IMR-90 (cell line): ENCODE data around the gene ACTA1. TPM values are rescaled to one million over a fixed set of nuclear protein-coding genes. Genes with fewer than 3 reads are reported as not detected.

Experiments
- ATAC-seq: fragments of 200-7000 bp; cut with Tn5 transposase; 2 replicates; pipeline ENCODE4 v1.9.1; 2020; ENCODE audit warnings: low read depth, mild to moderate bottlenecking, moderate library complexity
- BruUV-seq: library from RNA; stranded (reverse); fragments of 400-500 nt; replicated peaks from 2 replicates; lab custom pipeline; 2021; lab: Mats Ljungman, UMichigan
- CTCF ChIA-PET: fragments of 300-600 bp; formaldehyde crosslinking; extraction: SDS; loops from one replicate; lab custom pipeline; 2021; ENCODE audit warnings: antibody characterized with exemption; lab: Yijun Ruan, JAX
- POLR2A ChIA-PET: fragments of 300-600 bp; sonication (Branson Sonifier 250); formaldehyde crosslinking; loops from one replicate; lab custom pipeline; 2022; ENCODE audit warnings: antibody characterized with exemption; ENCODE audit not compliant: unreplicated experiment; lab: Charles Lee
- DNase-seq: peaks from one replicate; pipeline ENCODE4 v3.0.0; 2013
- H2AFZ ChIP-seq: replicated peaks from 2 replicates; pipeline ENCODE3; 2013; ENCODE audit warnings: low read length, mild to moderate bottlenecking; ENCODE audit not compliant: poor library complexity
- H2AK5ac ChIP-seq: 2 replicates; pipeline ENCODE4 v1.6.1; 2013; ENCODE audit warnings: low read depth, low read length, inconsistent platforms
- H2AK9ac ChIP-seq: replicated peaks from 2 replicates; pipeline ENCODE3; 2013; ENCODE audit warnings: mild to moderate bottlenecking, low read depth, low read length, moderate library complexity; ENCODE audit not compliant: poor library complexity
- H2BK120ac ChIP-seq: 2 replicates; pipeline ENCODE4 v1.6.1; 2013; ENCODE audit warnings: low read depth, low read length, inconsistent platforms
- H2BK15ac ChIP-seq: 3 replicates; pipeline ENCODE4 v1.6.1; 2013; ENCODE audit warnings: low read depth, low read length, inconsistent platforms
- H2BK20ac ChIP-seq: 2 replicates; pipeline ENCODE4 v1.6.1; 2013; ENCODE audit warnings: low read depth, mild to moderate bottlenecking, inconsistent platforms, low read length, moderate library complexity
- H2BK5ac ChIP-seq: 2 replicates; pipeline ENCODE4 v1.6.1; 2013; ENCODE audit warnings: mild to moderate bottlenecking, low read depth, low read length, inconsistent platforms; ENCODE audit not compliant: poor library complexity, severe bottlenecking
- H3K14ac ChIP-seq: replicated peaks from 2 replicates; pipeline ENCODE4 v1.6.1; 2013; ENCODE audit warnings: low read depth, low read length, inconsistent platforms
- H3K18ac ChIP-seq: 2 replicates; pipeline ENCODE4 v1.6.1; 2013; ENCODE audit warnings: low read depth, low read length, control low read depth
- H3K23ac ChIP-seq: 2 replicates; pipeline ENCODE4 v1.6.1; 2013; ENCODE audit warnings: low read depth, low read length, inconsistent platforms
- H3K27ac ChIP-seq: 2 replicates; pipeline ENCODE4 v1.5.1; 2013; ENCODE audit warnings: mild to moderate bottlenecking, control low read depth, low read length; ENCODE audit not compliant: insufficient read depth
- H3K27me3 ChIP-seq: 2 replicates; pipeline ENCODE4 v1.6.1; 2013; ENCODE audit warnings: low read length; ENCODE audit not compliant: control insufficient read depth, insufficient read depth
- H3K36me3 ChIP-seq: 2 replicates; pipeline ENCODE4 v1.6.1; 2013; ENCODE audit warnings: low read length, mixed read lengths; ENCODE audit not compliant: control insufficient read depth, insufficient read depth
- H3K4ac ChIP-seq: 2 replicates; pipeline ENCODE4 v1.6.1; 2013; ENCODE audit warnings: low read depth, low read length, inconsistent platforms
- H3K4me1 ChIP-seq: 2 replicates; pipeline ENCODE4 v1.6.1; 2013; ENCODE audit warnings: low read length, mixed read lengths; ENCODE audit not compliant: control insufficient read depth, insufficient read depth
- H3K4me2 ChIP-seq: 2 replicates; pipeline ENCODE4 v1.6.1; 2013; ENCODE audit warnings: low read depth, mild to moderate bottlenecking, control low read depth, low read length, moderate library complexity
- H3K4me3 ChIP-seq: 2 replicates; pipeline ENCODE4 v1.5.1; 2013; ENCODE audit warnings: low read depth, mild to moderate bottlenecking, control low read depth, low read length, moderate library complexity; ENCODE audit not compliant: insufficient read depth
- H3K56ac ChIP-seq: 2 replicates; pipeline ENCODE4 v1.6.1; 2013; ENCODE audit warnings: low read length, inconsistent platforms; ENCODE audit not compliant: insufficient read depth; ENCODE audit errors: extremely low read depth
- H3K79me1 ChIP-seq, 2 experiments: 2 replicates each; pipeline ENCODE4 v1.6.1; 2013; ENCODE audit warnings: low read length in 2 of 2, inconsistent platforms in 1 of 2, low read depth in 1 of 2
- H3K9ac ChIP-seq: 2 replicates; pipeline ENCODE4 v1.6.1; 2013; ENCODE audit warnings: low read depth, low read length, control low read depth
- H3K9me1 ChIP-seq: 2 replicates; pipeline ENCODE4 v1.6.1; 2013; ENCODE audit warnings: low read length, inconsistent platforms; ENCODE audit not compliant: insufficient read depth
- H3K9me3 ChIP-seq: 2 replicates; pipeline ENCODE4 v1.6.1; 2013; ENCODE audit warnings: low read length; ENCODE audit not compliant: control insufficient read depth, insufficient read depth
- H4K20me1 ChIP-seq: 2 replicates; pipeline ENCODE4 v1.6.1; 2013; ENCODE audit warnings: low read length, inconsistent platforms; ENCODE audit not compliant: insufficient read depth
- H4K5ac ChIP-seq: 2 replicates; pipeline ENCODE4 v1.6.1; 2013; ENCODE audit warnings: mild to moderate bottlenecking, low read depth, low read length, control low read depth
- H4K8ac ChIP-seq, 2 experiments: 2 replicates each; pipeline ENCODE4 v1.6.1; 2013; ENCODE audit warnings: low read depth in 2 of 2, low read length in 2 of 2, control low read depth in 1 of 2, inconsistent platforms in 1 of 2
- H4K91ac ChIP-seq: 2 replicates; pipeline ENCODE4 v1.6.1; 2013; ENCODE audit warnings: low read depth, low read length, inconsistent platforms; ENCODE audit not compliant: insufficient read depth
- BHLHE40 ChIP-seq: fragments of 150-350 bp; IDR thresholded peaks from 2 replicates; pipeline ENCODE4 v1.6.1; 2016; ENCODE audit warnings: mild to moderate bottlenecking, low read depth, low read length
- CHD1 ChIP-seq: IDR thresholded peaks from 2 replicates; pipeline ENCODE4 v1.6.1; 2012; ENCODE audit warnings: low read depth, low read length, improper control_type of control experiment
- FOS ChIP-seq: fragments of 150-350 bp; IDR thresholded peaks from 2 replicates; pipeline ENCODE4 v1.6.1; 2016; ENCODE audit warnings: low read depth, low read length
- MAFK ChIP-seq: IDR thresholded peaks from 2 replicates; pipeline ENCODE4 v1.6.1; 2012; ENCODE audit warnings: low read depth, low read length, improper control_type of control experiment
- MAZ ChIP-seq: IDR thresholded peaks from 2 replicates; pipeline ENCODE4 v1.6.1; 2012; ENCODE audit warnings: low read depth, mild to moderate bottlenecking, low read length, improper control_type of control experiment, moderate library complexity, borderline replicate concordance
- MXI1 ChIP-seq: IDR thresholded peaks from 2 replicates; pipeline ENCODE4 v1.6.1; 2012; ENCODE audit warnings: low read depth, mild to moderate bottlenecking, low read length, moderate library complexity, borderline replicate concordance
- NFE2L2 ChIP-seq: fragments of 150-350 bp; IDR thresholded peaks from 2 replicates; pipeline ENCODE4 v1.6.1; 2016; ENCODE audit warnings: low read depth, mild to moderate bottlenecking, low read length
- RAD21 ChIP-seq: IDR thresholded peaks from 2 replicates; pipeline ENCODE4 v1.6.1; 2012; ENCODE audit warnings: low read length, improper control_type of control experiment
- RCOR1 ChIP-seq: IDR thresholded peaks from 2 replicates; pipeline ENCODE4 v1.6.1; 2012; ENCODE audit warnings: mild to moderate bottlenecking, low read length, improper control_type of control experiment; ENCODE audit not compliant: insufficient replicate concordance
- RFX5 ChIP-seq: IDR thresholded peaks from 2 replicates; pipeline ENCODE4 v1.8.0; 2012; ENCODE audit warnings: low read depth, mild to moderate bottlenecking, low read length, moderate library complexity
- WGBS, 2 experiments: methylation state at CpG; one replicate each; pipeline versions ENCODE4 v1.1.5 to v1.1.7; 2013; ENCODE audit warnings: missing lambda C conversion rate in 2 of 2; ENCODE audit not compliant: insufficient read length in 1 of 2; ENCODE audit errors: extremely low coverage in 2 of 2; 5-methylcytosine and 5-hydroxymethylcytosine counted together
- dilution Hi-C: fragments of 300-500 bp; cut with HindIII; formaldehyde crosslinking; loops from one replicate; pipeline ENCODE4 v1.14.3; 2018; ENCODE audit warnings: low sequenced_read_pairs; ENCODE audit not compliant: unreplicated experiment
- in situ Hi-C: fragments of 300-500 bp; cut with MboI; formaldehyde crosslinking; loops from 3 replicates; pipeline ENCODE4 v1.14.3; 2019; ENCODE audit warnings: low sequenced_read_pairs, inconsistent platforms, mixed read lengths
- intact Hi-C: fragments of 100-400 bp; cut with micrococcal nuclease; formaldehyde crosslinking; loops from 2 replicates; pipeline ENCODE4 v1.10.0; 2022
- polyA plus RNA-seq, 3 experiments: library from polyadenylated mRNA; depleted of rRNA; stranded (reverse); fragments of >200 nt; gene quantifications; 2 replicates each; pipeline ENCODE4 v1.2.3, GENCODE V29; 2012; ENCODE audit warnings: low replicate concordance in 1 of 3
- total RNA-seq: library from RNA; depleted of rRNA; stranded (reverse); fragments of >200 nt; gene quantifications from 2 replicates; pipeline ENCODE4 v1.2.3, GENCODE V29; 2012
- TF ChIP-seq, protein P1 (sequence below): fragments of 150-350 bp; IDR thresholded peaks from 2 replicates; pipeline ENCODE4 v1.6.1; 2017; ENCODE audit warnings: mild to moderate bottlenecking, antibody characterized with exemption, low read length, low read depth

The ACTA1 gene
- total and polyA plus RNA-seq, 2 of the 4 experiments (the other 2 are of a cell fraction): not detected

DNA sequence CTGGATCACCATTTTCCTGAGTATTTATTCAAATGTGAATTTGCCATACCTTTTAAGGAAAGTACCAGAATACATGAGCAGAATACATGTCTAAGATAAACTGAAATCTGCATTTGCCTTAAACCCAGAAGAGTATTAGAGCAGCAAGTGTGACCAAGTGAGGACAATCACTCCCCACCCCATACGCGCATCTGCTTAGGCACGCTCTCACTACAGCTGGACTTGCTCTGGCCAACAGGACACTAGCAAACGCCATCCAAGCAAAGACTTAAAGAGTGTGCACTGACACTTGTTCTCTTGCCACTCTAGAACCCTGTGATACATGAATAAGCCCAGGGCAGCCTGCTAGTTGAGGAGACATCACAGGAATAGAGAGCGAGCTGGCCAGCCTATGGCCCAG, 48.6 kb upstream of the ACTA1 start:
- Histone ChIP-seq H3K56ac (no peak overlapping the region), H2BK15ac (no peak overlapping the region), H2BK20ac (no peak overlapping the region; the same call in 1 of the 2 replicates), H4K5ac (no peak overlapping the region), H3K14ac (no peak overlapping the region), H4K8ac (no peak overlapping the region), H4K91ac (no peak overlapping the region), H2AK9ac (no peak overlapping the region), H2AFZ (no peak overlapping the region), H3K4me1 (no peaks in the 10 kb centered on the region), H3K27me3 (no peaks in the 10 kb centered on the region), H3K4ac (no peak overlapping the region), H2AK5ac (no peak overlapping the region), H2BK120ac (no peak overlapping the region), H3K4me3 (no peak overlapping the region), H3K27ac (no peak overlapping the region), H3K18ac (no peak overlapping the region), H3K9me3 (no peaks in the 10 kb centered on the region), H4K20me1 (no peaks in the 10 kb centered on the region; the same call in 1 of the 2 replicates), H3K79me1 (peaks cover 12 to 15% of the 10 kb centered on the region in 2 experiments; a peak in 3 of 4 replicates), H3K9ac (no peak overlapping the region), H3K36me3 (peaks cover 27% of the 10 kb centered on the region), H3K23ac (no peak overlapping the region), H3K4me2 (no peak overlapping the region), H2BK5ac (no peak overlapping the region), H3K9me1 (no peaks in the 10 kb centered on the region)
- ChIA-PET POLR2A (no interaction called here), CTCF (interaction anchor here (0.6 to 1.6 kb wide), 7 partner anchors 9 to 227 kb away, joined by 3 to 11 read pairs (median 3); no protein-coding TSS in a partner anchor)
- dilution Hi-C loops: loop anchor here (25.0 kb wide), 1 partner anchor 220 kb away; the partner anchor contains the start of gene RAB4A
- 98% methylated on average over 5 of the region's 5 CpGs; no CpG with 5 or more reads in 1 of the 2 experiments for WGBS, 2 experiments
- no TSS peak for BruUV-seq
- no peak for DNase-seq
- intact Hi-C loops: no loop called here
- in situ Hi-C loops: loop anchor here (5.0 kb wide), 1 partner anchor 225 kb away; no protein-coding TSS in a partner anchor
- no peak for TF ChIP-seq FOS
- TF ChIP-seq RFX5: no peak
- TF ChIP-seq MXI1: no peak
- TF ChIP-seq, protein P1, sequence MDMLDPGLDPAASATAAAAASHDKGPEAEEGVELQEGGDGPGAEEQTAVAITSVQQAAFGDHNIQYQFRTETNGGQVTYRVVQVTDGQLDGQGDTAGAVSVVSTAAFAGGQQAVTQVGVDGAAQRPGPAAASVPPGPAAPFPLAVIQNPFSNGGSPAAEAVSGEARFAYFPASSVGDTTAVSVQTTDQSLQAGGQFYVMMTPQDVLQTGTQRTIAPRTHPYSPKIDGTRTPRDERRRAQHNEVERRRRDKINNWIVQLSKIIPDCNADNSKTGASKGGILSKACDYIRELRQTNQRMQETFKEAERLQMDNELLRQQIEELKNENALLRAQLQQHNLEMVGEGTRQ: no peak
- TF ChIP-seq RAD21: no peak
- no peak for TF ChIP-seq RCOR1
- TF ChIP-seq BHLHE40: no peak
- no peak for TF ChIP-seq MAFK
- no peak for TF ChIP-seq MAZ
- TF ChIP-seq NFE2L2: no peak
- no peak for TF ChIP-seq CHD1
- ATAC-seq: no peak; the same call in 1 of the 2 replicates
